ENCODE measurements around the gene TTLL6.

DNA sequence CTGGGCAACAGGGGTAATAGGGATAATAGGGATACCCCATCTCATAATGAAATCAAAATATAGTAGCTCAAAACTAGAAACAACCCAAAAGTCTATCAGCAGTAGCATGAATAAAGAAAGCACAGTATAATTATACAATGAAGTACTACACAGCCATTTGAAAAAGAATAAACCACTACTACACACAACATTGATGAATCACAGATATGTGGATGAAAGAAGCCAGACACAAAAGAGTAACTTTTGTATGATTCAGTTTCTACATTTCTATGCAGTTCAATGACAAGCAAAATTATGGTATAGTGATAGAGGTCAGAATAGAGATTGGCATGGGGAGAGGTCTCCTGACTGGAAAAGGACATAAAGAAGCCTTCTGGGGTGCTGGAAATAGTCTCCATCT, 85.7 kb downstream of the TTLL6 start:
- TF ChIP-seq EP300 (IDR thresholded peaks at IDR 0.05) (no peak), POLR2A (IDR thresholded peaks at IDR 0.05) (no peak), POLR2AphosphoS5 (IDR thresholded peaks at IDR 0.05) (no peak)
- TF ChIP-seq, protein P1, sequence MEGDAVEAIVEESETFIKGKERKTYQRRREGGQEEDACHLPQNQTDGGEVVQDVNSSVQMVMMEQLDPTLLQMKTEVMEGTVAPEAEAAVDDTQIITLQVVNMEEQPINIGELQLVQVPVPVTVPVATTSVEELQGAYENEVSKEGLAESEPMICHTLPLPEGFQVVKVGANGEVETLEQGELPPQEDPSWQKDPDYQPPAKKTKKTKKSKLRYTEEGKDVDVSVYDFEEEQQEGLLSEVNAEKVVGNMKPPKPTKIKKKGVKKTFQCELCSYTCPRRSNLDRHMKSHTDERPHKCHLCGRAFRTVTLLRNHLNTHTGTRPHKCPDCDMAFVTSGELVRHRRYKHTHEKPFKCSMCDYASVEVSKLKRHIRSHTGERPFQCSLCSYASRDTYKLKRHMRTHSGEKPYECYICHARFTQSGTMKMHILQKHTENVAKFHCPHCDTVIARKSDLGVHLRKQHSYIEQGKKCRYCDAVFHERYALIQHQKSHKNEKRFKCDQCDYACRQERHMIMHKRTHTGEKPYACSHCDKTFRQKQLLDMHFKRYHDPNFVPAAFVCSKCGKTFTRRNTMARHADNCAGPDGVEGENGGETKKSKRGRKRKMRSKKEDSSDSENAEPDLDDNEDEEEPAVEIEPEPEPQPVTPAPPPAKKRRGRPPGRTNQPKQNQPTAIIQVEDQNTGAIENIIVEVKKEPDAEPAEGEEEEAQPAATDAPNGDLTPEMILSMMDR (IDR thresholded peaks at IDR 0.05), result no peak

All from stomach (tissue), 4 donors.